ENCODE results near the gene TBC1D20. TPM values are rescaled to one million over a fixed set of nuclear protein-coding genes. Genes with fewer than 3 reads are reported as not detected.
"Not testable (repeated sequence)": the region's sequence is repeated elsewhere in the genome, so short reads cannot be mapped to it uniquely, and the experiment has no call there.

The TBC1D20 gene
- total and polyA plus RNA-seq, 5 donors = 13.6 to 26.5 (median 25.2) TPM

DNA sequence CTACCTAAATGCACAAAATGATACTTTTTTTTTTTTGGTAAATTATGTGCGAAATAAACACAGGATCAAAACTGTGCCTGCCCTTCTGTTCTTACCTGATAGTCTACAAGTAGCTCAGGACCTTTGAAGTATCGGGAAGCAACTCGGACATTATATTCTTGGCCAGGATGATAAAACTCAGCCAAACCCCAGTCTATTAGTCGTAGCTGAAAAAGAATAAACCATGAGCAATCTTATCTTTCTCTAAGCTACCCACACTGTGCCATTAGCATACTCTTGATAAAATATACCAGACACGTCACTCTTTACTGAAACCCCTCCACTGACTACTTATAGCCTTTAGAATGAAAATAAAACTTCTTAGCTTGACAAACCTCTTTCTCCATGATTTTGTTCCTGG is 29.8 kb upstream of the TBC1D20 start:
- no peak for ATAC-seq
- Histone ChIP-seq H3K9me3 (ENCODE audit: control insufficient read depth, low read length) (no peaks in the 10 kb centered on the region), H3K4me3 (ENCODE audit: low read length) (no peak overlapping the region), H3K4me1 (ENCODE audit: control insufficient read depth, insufficient read depth, low read length) (no peaks in the 10 kb centered on the region), H3K27ac (ENCODE audit: low read length) (no peak overlapping the region), H3K27me3 (ENCODE audit: control insufficient read depth, insufficient read depth) (no peaks in the 10 kb centered on the region)
- DNase-seq = no peak
- 71% methylated on average over 5 of the region's 5 CpGs for WGBS
- intact Hi-C loops (cut with DNase I) = no loop called here

DNA sequence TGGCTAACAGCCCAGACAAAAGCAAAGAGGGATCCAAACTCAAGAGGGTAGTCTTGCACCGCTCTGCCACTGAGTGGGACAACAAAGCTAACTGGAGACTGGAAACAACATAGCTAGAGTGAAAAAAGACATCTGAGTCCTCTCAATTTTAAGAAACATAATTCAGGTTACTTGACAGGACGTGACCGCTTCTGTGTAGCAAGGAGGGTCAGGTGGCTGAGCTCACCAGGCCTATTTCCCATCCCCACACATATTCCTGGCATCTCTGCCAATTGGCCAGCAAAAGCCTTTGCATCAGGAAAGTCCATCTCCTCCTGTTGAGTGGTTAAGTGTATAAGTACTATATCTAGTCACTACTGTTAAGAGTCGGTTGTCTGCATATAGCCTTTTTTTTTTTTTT is 25.3 kb upstream of the TBC1D20 start:
- Histone ChIP-seq H3K4me3 (ENCODE audit: low read length) (no peak overlapping the region), H3K9me3 (ENCODE audit: control insufficient read depth, low read length) (no peaks in the 10 kb centered on the region), H3K4me1 (ENCODE audit: control insufficient read depth, insufficient read depth, low read length) (no peaks in the 10 kb centered on the region), H3K27ac (ENCODE audit: low read length) (no peak overlapping the region), H3K27me3 (ENCODE audit: control insufficient read depth, insufficient read depth) (no peaks in the 10 kb centered on the region)
- DNase-seq (no peak), ATAC-seq (no peak)
- intact Hi-C loops (cut with DNase I) = no loop called here
- WGBS = 83% methylated on average over 4 of the region's 4 CpGs

DNA sequence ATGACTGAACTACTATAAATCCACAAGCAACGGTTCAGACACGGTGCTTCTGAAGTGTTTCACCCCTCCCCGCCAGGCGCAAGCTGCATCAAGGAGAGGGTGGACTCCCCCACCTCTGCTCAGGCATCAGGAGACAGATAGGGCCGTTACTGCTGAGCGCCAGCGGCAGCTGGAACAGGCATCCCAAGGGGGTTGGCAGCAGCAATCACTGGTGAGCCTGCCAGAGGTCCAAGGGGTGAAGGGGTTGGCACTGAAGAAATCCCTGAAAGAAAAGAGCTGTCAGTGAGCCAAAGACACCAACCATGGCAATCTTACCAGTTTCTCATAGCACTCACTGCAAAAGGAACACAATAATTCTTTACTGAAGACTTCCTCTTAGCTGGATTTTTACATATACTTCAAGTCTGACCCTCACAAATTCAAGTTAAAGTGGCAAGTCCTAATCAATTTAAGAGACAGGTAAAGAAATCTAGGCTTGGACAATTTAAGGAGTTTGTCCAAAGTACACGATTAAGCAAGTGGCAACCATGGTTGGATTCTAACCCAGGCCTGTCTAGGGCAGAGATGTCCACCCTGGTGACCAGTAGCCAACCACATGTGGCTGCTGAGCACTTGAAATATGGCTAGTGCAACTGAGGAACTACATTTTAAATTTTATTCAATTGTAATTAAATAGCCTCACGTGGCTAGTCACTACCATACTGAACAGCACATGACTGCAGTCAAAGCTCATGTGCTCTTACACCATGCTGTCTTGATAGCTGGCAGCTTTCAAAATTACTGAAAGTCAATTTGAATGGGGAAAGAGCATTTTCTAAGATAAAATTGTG is 21.7 kb upstream of the TBC1D20 start:
- whole genome bisulfite sequencing = 54% methylated on average over 9 of the region's 9 CpGs
- ATAC-seq = peak; percentile 93 to 96
- H3K9me3 ChIP-seq (ENCODE audit: control insufficient read depth, low read length) = no peaks in the 10 kb centered on the region
- no peaks in the 10 kb centered on the region for H3K27me3 ChIP-seq (ENCODE audit: control insufficient read depth, insufficient read depth)
- H3K4me1 ChIP-seq (ENCODE audit: control insufficient read depth, insufficient read depth, low read length) = no peaks in the 10 kb centered on the region
- no peak overlapping the region for H3K4me3 ChIP-seq (ENCODE audit: low read length)
- intact Hi-C loops (cut with DNase I) = no loop called here
- DNase-seq = peak; percentile 61 to 88 (median 86)
- H3K27ac ChIP-seq (ENCODE audit: low read length) = no peak overlapping the region

DNA sequence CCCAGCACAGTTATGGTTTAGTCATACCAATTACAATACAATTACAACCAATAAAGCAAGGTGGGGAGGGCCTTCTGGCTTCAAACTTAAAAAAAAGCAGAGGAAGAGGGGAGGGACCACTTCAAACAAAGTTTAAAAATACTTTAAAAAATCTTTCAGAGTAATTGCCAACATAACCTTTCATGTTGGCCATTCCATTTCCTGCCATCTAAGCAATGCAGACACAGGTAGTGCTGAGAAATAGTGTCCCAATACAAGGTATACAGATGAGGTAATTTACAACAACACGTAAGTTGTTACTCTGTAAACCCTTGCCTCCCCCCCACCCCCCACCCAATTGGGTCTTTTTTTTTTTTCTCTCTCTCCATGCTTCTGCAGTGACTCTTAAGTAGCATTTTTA is 18.8 kb upstream of the TBC1D20 start:
- ATAC-seq = no peak
- 85% methylated on average over 1 of the region's 1 CpG for WGBS
- Histone ChIP-seq H3K4me1 (ENCODE audit: control insufficient read depth, insufficient read depth, low read length) (no peaks in the 10 kb centered on the region), H3K4me3 (ENCODE audit: low read length) (no peak overlapping the region), H3K27ac (ENCODE audit: low read length) (no peak overlapping the region), H3K27me3 (ENCODE audit: control insufficient read depth, insufficient read depth) (no peaks in the 10 kb centered on the region), H3K9me3 (ENCODE audit: control insufficient read depth, low read length) (no peaks in the 10 kb centered on the region)
- intact Hi-C loops (cut with DNase I) = loop anchor here in 1 of 4 donors (2.0 kb wide), 1 partner anchor 126 kb away; no protein-coding TSS in a partner anchor
- DNase-seq = no peak

DNA sequence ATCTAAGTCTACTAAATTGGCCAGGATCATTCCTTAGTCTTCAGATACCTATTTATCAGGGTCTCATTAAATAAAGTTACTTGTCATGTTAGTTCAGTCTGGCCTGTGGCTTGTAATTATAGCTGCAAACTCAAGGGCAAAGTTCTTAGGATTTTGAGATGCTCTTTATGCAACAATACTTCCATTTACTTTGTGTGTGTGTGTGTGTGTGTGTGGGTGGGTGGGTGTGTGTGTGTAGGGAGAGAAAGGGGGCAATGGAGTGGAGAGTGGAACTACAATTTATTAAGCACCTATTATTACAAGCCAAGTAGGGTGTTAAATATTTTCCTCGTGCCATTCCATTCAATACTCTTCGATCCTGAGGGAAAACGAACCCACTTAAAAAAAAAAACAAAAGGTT is 17.7 kb upstream of the TBC1D20 start:
- 52% methylated on average over 3 of the region's 3 CpGs for WGBS
- intact Hi-C loops (cut with DNase I) = loop anchor here in 1 of 4 donors (2.0 kb wide), 1 partner anchor 125 kb away; no protein-coding TSS in a partner anchor
- H3K9me3 ChIP-seq (ENCODE audit: control insufficient read depth, low read length) = no peaks in the 10 kb centered on the region

DNA sequence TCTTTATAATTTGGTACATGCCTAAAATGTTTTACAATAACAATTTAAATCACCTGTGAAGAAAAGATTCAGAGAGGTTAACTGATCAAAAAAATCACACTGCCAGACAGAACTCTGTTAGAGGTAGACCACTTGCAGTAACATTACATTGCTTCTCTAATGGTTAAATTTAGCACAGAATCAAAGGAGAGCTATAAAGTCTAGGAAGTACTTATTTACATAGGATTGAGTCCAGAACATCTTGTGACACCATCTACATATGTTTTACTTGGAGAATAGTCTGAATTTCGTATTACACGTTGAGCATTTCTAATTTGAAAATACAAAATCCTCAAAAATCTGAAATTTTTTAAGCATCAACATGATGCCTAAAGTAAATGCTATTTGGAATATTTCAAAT is 17.2 kb upstream of the TBC1D20 start:
- Histone ChIP-seq H3K27me3 (ENCODE audit: control insufficient read depth, insufficient read depth) (no peaks in the 10 kb centered on the region), H3K4me3 (ENCODE audit: low read length) (no peak overlapping the region), H3K9me3 (ENCODE audit: control insufficient read depth, low read length) (no peaks in the 10 kb centered on the region), H3K4me1 (ENCODE audit: control insufficient read depth, insufficient read depth, low read length) (no peaks in the 10 kb centered on the region), H3K27ac (ENCODE audit: low read length) (no peak overlapping the region)
- intact Hi-C loops (cut with DNase I) = loop anchor here in 3 of 4 donors (5.0 kb wide), 1 partner anchor 127 kb away; no protein-coding TSS in a partner anchor
- 54% methylated on average over 2 of the region's 2 CpGs for WGBS
- DNase-seq = no peak
- no peak for ATAC-seq

More for the DNA sequence above, 17.7 kb upstream of the TBC1D20 start:
- Histone ChIP-seq H3K27ac (ENCODE audit: low read length) (no peak overlapping the region), H3K4me3 (ENCODE audit: low read length) (no peak overlapping the region), H3K27me3 (ENCODE audit: control insufficient read depth, insufficient read depth) (no peaks in the 10 kb centered on the region), H3K4me1 (ENCODE audit: control insufficient read depth, insufficient read depth, low read length) (no peaks in the 10 kb centered on the region)
- no peak for DNase-seq
- ATAC-seq = no peak

DNA sequence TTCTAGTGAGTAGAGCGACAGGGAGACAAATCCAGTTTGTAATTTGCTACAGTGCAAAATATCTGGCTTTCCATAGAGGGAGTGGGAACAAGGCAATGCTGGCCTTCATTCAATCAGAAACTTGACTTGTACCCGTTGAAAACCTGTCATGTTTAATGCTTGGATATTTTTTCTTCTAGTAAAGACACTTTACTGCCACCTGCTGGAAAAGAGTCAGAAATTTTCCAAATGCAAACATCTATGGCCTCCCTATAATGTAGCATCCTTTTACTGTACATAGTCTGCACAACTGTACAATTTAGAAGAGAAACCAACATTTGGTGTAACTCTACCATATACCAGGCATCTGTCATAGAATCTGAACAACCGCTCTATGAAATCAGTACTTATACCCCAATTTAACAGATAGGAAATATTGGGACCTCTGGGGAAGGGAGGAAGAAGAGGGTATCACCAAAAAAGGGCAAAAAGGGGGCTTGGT is 16.7 kb upstream of the TBC1D20 start:
- Histone ChIP-seq H3K27me3 (ENCODE audit: control insufficient read depth, insufficient read depth) (no peaks in the 10 kb centered on the region), H3K9me3 (ENCODE audit: control insufficient read depth, low read length) (no peaks in the 10 kb centered on the region), H3K4me3 (ENCODE audit: low read length) (no peak overlapping the region), H3K27ac (ENCODE audit: low read length) (no peak overlapping the region), H3K4me1 (ENCODE audit: control insufficient read depth, insufficient read depth, low read length) (no peaks in the 10 kb centered on the region)
- intact Hi-C loops (cut with DNase I) = loop anchor here in 3 of 4 donors (5.0 kb wide), 1 partner anchor 127 kb away; no protein-coding TSS in a partner anchor
- 44% methylated on average over 3 of the region's 3 CpGs for WGBS
- DNase-seq (no peak), ATAC-seq (no peak)

DNA sequence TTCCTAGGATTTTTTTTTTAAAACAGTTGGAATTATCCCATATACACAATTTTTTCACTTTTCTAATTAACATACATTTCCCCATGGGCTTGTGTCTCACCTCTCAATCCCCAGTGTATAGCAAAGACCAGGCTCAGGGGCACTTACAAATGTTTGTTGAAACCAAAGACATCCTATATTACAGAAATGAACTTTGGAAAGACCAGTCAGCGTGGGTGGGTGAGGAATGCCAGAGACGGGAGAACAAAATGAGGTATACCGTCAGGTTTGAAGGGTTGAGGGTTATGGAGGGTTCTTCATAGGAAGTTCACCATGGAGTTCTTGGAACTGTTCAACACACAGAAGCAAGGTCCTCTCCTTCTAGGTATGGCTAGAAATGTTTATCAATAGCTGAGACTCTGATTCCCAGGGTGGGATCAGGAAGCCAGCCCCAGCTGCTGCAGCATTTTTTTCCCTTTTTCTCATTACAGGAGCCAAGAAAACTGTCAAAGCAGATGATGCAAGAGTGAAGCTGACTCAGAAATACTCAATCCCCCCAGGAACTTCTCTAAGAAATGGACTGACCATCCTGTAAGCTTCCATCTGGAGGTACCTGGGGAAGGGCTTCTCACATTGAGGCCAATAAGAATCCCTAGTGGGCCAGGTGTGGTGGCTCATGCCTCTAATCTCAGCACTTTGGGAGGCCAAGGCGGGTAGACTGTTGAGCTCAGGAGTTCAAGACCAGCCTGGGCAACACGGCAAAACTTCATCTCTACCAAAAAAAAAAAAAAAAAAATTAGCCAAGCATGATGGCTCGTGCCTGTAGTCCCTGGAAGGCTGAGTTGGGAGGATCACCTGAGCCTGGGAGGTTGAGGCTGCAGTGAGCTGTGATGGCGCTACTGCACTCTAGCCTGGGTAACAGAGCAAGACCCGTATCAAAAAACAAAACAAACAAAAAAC is 15.9 kb upstream of the TBC1D20 start:
- H3K27ac ChIP-seq (ENCODE audit: low read length) = no peak overlapping the region
- H3K4me1 ChIP-seq (ENCODE audit: control insufficient read depth, insufficient read depth, low read length) = no peaks in the 10 kb centered on the region
- DNase-seq = no peak
- H3K27me3 ChIP-seq (ENCODE audit: control insufficient read depth, insufficient read depth) = no peaks in the 10 kb centered on the region
- H3K9me3 ChIP-seq (ENCODE audit: control insufficient read depth, low read length) = no peaks in the 10 kb centered on the region
- intact Hi-C loops (cut with DNase I) = loop anchor here in 3 of 4 donors (5.0 kb wide), 1 partner anchor 126 kb away; no protein-coding TSS in a partner anchor
- no peak overlapping the region for H3K4me3 ChIP-seq (ENCODE audit: low read length)
- no peak for ATAC-seq
- WGBS = 79% methylated on average over 8 of the region's 8 CpGs

DNA sequence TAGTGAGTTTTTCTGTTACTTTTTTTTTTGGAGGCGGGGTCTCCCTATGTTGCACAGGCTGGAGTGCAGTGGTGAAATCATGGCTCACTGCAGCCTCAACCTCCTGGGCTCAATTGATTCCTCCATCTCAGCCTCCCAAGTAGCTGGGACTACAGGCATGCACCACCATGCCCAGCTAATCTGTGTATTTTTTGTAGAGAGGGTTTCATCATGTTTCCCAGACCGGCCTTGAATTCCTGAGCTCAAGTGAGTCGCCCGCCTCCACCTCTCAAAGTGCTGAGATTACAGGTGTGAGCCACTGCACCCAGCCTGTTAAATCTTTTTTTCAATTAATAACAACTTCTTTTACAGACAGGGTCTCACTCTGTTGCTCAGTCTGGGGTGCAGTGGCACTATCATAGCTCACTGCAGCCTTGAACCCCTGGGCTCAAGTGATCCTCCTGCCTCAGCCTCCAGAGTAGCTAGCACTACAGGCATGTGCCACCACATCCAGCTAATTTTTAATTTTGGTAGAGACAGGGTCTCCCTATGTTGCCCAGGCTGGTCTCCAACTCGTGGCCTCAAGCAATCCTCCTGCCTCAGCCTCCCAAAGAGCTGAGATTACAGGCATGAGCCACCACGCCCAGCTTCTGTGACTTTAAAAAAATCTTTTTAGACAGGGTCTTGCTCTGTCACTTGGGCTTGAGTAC is 14.4 kb upstream of the TBC1D20 start:
- ATAC-seq; H3K9me3 ChIP-seq (ENCODE audit: control insufficient read depth, low read length); H3K27me3 ChIP-seq (ENCODE audit: control insufficient read depth, insufficient read depth); H3K4me1 ChIP-seq (ENCODE audit: control insufficient read depth, insufficient read depth, low read length); H3K27ac ChIP-seq (ENCODE audit: low read length); H3K4me3 ChIP-seq (ENCODE audit: low read length); DNase-seq: not testable (repeated sequence)
- intact Hi-C loops (cut with DNase I) = loop anchor here in 3 of 4 donors (5.0 kb wide), 1 partner anchor 124 kb away; no protein-coding TSS in a partner anchor
- WGBS = 91% methylated on average over 6 of the region's 6 CpGs

Data from right cardiac atrium (tissue), 5 donors.